ENCODE data around the gene BAAT.

The BAAT gene

DNA sequence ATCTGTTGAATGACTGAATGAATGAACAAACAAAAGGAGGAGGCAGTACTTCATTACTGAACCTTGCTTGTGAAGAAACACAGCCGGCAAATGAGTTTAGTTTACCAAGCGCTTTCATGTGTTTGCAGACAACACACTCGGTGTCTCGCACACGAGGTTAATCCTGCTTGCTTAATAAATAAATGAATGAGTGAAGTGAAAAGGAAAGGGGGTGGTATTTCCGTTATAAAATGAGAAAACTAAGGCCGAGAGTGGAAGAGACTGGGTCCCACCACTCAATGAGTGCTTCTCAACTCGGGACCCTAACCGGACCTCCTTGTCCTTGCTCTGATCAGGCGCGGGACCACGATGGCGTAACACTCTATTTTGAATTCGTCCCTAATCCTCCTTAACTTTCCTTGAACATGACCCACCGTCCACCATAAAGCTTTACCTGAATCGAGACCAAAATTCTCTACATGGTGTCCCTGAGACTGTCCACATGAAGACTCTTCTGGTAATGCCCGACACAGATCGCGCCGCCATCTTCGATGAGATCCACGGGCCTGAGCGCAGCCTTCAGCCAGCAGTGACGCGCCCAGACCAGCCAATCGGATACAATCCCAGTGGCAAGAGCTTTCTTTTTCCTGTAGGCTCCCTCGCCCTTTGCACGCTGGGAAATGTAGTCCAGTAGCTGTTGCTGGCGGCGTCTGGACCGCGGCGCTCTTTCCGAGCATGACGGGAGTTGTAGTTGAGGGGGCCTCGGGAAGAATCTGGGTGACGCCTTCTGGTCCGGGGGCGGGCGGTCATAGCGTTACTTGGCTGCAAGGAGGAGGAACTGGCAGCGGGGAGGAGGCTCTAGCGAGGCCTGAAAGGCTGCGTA, 13.5 kb upstream of the BAAT start, which contains the start of the genes MRPL50 and ZNF189:
TSS of gene MRPL50 (minus strand) at position 551 of the 862 bp plus-strand sequence. CDS start at position 525, 26 bp downstream.
TSS of gene ZNF189 (plus strand) at position 784 of the 862 bp plus-strand sequence. CDS start 306 bp downstream, outside the sequence.
- DNase-seq, result peak; percentile 99

DNA sequence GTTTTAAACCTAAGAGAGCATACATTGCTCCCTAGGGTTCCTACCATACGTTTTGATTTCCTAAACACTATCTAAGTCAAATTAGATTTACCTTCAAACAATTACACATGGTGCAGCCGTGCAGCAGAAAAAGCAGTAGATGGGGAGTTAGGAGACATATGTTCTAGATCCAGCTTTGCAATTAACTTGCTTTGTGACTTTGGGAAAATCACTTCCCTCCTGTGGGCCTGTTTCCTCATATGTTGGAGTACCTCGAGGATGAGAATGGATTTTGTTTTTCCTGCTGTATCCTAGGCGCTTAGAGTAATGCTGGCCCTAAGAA, 12.9 kb upstream of the BAAT start:
- peak; percentile 37 for DNase-seq

DNA sequence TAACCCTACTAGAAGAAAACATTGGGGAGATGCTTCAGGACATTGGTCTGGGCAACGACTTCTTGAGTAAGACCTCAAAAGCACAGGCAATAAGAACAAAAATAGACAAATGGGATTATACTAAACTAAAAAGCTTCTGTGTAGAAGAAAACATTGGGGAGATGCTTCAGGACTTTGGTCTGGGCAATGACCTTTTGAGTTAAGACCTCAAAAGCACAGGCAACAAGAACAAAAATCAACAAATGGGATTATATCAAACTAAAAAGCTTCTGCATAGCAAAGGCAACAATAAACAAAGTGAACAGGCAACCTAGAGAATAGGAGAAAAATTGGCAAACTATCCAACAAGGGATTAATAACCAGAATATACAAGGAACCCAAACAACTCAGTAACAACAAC, 9.9 kb upstream of the BAAT start:
- DNase-seq, result no peak

DNA sequence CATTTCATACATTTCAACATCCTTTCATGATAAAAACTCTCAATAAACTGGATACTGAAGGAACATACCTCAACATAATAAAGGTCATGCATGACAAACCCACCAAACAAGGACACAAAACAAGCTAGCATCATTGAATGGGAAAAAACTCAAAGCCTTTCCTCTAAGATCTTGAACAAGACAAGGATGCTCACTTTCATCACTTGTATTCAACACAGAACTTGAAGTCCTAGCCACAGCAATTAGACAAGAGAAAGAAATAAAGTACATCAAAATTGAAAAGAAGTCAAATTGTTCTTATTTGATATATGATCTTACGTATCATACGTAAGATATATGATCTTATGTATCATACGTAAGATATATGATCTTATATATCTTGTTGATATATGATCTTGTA, 8.3 kb upstream of the BAAT start:
- DNase-seq, result no peak

- peak; percentile 24 for DNase-seq
These were observed 3.7 kb upstream of the BAAT start for GRCh38 chr9:101388507-101388993.

GRCh38 chr9:101387871-101388506, 3.2 kb upstream of the BAAT start:
- peak; percentile 64 for DNase-seq

DNA sequence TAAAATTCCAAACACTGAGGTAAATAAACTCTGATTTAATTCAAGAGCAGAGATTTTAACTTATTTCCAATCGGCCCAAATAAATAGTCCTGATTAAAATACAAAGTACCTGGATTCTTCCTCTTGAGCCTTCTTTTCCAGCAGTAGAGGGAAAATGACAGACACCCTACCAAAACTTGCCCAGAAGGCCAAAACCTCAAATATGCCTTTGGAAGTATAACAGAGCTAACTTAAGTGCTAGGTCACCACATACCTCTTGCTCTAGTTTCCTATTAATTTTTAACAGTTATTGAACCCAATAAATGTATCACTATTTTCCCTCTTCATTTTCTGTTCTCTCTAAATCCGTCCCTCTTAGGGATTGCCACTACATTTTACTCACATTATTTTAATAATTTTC, 1.4 kb downstream of the BAAT start:
- no peak for DNase-seq

DNA sequence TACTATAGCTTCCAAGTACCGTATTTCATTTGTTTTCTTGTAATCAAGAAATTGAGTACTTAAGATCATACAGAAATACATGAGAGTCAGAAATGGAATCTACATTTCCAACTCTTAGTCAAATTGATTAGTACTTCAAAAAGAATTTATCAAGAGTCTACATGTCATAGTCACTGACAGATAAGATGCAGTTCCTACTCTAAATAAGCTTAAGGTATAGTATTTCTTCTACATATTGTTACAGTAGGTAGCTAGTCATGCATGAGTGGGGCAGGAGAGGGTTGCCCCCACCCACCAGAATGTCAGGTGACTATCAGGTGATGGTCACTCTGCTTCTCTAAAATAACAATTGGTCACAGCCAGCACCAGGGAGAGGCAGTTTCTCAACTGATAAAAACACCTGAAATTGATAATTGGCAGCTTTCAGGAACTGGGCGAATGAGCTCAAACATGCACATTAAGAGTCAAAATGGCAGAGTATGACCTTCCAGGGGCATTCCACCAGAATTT, 2.9 kb downstream of the BAAT start:
- no peak for DNase-seq

DNA sequence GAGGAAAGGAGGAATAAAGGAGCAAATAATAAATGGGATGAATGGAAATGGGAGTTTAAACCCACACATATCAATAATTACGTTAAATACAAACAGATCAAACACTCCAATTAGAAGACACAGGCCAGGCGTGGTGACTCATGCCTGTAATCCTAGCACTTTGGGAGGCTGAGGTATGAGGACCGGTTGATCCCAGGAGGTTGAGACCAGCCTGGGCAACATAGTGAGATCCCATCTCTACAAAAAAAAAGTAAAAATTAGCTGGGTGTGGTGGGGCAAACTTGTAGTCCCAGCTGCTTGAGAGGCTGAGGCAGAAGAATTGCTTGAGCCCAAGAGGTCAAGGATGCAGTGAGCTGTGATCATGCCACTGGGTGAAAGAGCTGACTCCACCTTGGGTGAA, 3.7 kb downstream of the BAAT start:
- no peak for DNase-seq

DNA sequence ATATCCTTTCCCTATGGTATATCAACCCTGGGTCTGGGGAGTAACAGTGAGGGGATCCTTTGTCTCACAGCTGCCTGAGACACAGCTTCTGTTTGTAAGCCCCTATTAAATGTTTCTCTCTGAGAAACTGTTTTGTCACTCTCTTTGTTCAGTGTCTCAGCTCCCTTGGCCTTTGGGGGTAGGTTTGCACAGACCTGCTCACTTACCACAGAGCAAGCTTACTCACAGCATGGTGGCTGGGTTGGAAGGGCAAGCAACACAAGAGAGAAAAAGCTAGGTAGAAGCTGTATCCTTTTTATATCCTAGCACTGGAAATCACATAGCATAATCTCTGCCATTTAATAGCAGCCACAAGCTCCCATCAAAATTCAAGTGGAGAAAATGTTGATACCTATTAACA, 4.5 kb downstream of the BAAT start:
- DNase-seq, result no peak

GRCh38 chr9:101376111-101376848, 8.5 kb downstream of the BAAT start:
- DNase-seq, result no peak

DNA sequence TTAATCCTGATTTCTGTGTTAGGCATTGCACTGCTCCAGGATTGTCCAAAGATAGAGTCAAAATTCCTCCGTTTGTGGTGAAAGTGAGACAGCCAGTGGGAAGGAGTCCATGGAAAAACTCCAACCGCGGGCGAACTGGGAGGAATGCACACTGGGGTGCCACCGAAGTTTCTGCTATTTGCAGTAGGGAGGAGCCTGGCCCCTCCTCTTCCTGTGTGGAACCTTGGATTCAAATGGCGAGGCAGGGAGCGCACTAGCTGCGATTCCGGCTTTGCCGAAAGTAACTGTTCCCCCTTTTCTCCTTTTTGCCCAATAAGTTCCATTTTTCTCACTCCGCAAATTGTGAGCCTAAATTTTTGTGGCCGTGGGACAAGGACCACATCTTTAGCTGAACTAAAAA, 9.3 kb downstream of the BAAT start:
- no peak for DNase-seq

DNA sequence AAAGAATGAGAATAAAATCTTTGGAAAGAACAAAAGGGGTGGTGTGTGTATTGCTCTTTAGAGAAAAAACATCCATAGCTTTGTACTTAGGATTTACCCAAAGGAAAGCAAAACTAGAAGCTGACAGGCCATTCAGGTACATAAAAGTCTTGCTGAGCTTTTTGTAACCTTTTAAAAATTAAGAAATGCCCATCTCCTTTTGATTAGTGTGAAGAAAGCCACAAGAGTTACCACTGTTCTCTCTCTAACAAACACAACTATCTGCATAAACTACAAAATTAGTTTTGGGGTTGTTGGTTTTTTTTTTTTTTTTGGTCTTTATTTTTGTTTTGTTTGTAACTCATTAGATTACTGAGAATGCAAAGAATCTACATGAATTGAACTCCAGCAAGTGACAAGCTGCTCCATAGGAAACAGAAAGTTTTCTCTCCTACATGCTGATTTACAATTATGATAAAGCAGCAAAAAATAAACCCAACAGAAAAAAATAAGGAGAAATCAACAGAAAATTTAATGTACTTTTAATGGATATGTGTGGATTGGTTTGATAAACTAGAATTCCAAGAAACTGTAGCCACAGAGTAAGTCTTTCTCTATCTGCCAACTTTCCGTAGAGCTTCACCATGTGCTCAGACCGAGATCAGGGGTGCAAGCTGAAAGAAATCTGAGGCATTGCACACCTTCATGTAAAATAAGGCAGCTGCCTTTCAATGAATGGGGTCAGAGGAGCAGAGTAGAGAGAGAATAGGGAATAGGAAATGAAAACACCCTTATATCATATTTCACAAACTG, 12.3 kb downstream of the BAAT start:
- DNase-seq, result no peak

- DNase-seq, result no peak
These were observed 13.0 kb downstream of the BAAT start for GRCh38 chr9:101371813-101372212.

- DNase-seq, result no peak
These were observed 14.8 kb downstream of the BAAT start for GRCh38 chr9:101369884-101370531.

GRCh38 chr9:101369286-101369685, 15.5 kb downstream of the BAAT start:
- DNase-seq, result no peak

DNA sequence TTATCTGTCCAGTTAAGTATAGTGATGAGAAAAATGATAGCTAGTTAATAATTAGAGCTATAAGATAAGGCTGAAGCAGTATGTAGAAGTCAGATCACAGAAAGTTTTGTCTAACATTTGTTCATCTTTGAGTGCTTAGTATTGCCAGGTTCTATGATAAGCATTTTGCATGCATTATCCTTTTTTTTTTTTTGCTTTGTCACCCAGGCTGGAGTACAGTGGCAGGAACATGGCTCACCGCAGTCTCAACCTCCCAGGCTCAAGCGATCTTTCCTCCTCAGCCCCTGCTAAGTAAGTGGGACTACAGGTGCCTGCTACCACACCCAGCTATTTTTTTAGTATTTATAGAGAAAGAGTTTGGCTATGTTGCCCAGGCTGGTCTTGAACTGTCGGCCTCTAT, 17.5 kb downstream of the BAAT start:
- no peak for DNase-seq

DNA sequence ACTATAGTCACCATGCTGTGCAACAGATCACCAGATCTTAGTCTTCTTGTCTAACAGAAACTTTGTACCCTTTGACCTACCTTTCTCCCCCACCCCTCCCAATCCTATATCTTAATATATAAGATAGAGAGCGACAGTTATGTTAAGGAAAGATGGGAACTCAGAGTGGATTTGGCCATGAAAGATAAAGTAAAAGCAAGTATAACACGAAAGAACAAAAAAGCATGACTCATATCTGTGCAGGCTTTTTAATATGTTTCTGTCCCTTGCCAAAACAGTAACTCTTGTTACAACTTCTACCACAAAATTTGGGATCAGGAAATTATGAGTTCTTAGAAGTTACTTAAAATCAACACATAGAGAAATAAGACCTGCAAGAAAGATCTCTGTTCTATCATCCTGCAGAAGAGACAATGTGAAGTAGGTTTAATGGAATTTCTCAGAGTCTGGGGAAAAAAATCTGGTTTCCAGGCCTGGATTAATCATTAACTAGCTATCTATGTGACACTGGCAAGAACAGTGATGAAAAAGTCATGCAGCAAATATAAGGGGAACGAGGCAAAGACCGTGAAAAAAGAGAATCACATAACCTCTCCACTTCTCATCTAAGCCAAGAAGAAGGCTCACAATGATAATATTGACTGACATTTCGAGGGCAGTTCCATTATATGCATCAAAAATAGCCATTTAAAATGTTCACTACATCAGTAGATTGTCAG, 18.6 kb downstream of the BAAT start:
- DNase-seq, result no peak

- DNase-seq, result no peak
These were observed 19.6 kb downstream of the BAAT start for GRCh38 chr9:101365181-101365580.

DNA sequence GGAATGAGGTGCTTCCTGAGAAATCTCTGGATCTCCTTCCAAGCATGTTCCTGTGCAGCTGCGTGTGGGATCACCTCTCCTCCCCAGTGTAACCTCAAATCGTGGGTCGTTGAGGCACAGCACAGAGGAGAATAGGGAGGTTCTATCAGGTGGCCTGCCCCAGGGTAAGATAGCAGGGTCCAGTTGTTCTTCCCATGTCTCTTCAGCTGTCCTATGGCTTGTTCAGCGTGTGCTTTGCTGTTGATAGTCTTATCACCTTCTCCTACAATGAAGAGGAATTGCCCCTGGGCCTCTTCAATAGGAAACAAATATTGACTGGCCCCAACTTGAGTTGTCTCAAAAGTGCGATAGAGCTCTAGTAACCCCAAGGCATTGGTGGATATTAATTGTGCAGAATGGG, 22.4 kb downstream of the BAAT start:
- DNase-seq, result no peak

DNA sequence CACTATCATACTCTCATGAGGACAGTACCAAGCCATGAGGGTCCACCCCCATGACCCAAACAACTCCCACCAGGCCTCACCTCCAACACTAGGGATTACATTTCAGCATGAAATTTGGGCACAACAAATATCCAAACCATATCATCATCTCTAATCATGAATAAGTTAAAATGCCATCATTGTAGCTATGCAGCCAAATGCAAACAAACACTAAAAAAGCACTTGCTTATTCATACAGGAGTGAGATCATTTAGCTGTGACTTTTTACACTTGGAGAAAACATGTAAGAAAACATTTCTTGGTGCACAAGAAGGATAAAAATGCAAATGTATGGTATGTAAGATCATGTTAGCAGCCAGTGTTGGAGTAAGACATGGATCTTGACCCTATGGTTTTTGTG, 24.2 kb downstream of the BAAT start:
- no peak for DNase-seq
